CD4-positive, alpha-beta T cell treated with Interleukin-2 at 100 ng/mL for 4 hours (primary cell): Measurements from ENCODE around the gene RPL10.
A peak's percentile ranks its signal among the peaks of the same experiment; 100 is the strongest.

Experiments used
- DNase-seq: peaks from one replicate; pipeline ENCODE4 v3.0.0-alpha.2; 2020; ENCODE audit warnings: low spot score

The RPL10 gene

DNA sequence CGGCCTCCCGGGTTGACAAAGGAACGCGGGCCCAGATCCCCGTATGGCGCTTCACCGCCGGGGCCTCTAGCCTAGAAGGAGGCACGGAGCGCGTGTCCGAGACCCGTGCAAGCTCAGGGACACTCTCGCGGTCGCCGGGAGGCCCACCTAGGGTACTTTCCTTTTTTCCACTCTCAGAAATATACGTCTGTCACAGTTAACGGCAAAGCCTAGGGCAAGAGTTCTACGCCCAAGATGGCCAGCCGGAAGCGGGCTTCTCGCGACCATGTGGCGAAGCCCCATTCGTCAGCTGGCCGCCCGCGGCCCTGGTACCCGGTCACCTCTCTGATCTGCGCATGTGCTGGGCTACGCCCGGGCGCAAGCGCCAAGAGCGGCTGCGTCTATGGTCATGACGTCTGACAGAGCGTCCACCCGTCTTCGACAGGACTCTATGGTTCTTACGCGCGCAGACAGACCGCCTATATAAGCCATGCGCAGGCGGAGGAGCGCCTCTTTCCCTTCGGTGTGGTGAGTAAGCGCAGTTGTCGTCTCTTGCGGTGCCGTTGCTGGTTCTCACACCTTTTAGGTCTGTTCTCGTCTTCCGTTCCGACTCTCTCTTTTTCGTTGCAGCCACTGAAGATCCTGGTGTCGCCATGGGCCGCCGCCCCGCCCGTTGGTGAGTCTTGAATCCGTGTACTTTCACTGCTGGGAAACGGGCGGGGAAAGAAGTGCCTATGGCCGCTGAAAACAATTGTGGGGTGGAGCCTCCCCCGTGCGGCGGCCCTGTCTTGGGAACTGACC is at the start of gene RPL10:
Gene RPL10 (plus strand): TSS at position 490 of the 780 bp plus-strand sequence. CDS start 143 bp downstream, at position 633.
- peak; percentile 95 for DNase-seq

GRCh38 chrX:154348646-154349358 is 49.4 kb upstream of the RPL10 start:
- no peak for DNase-seq

GRCh38 chrX:154349359-154349935 is 48.7 kb upstream of the RPL10 start:
- DNase-seq = no peak

- no peak for DNase-seq
Measured at GRCh38 chrX:154349979-154350378, 48.2 kb upstream of the RPL10 start.

DNA sequence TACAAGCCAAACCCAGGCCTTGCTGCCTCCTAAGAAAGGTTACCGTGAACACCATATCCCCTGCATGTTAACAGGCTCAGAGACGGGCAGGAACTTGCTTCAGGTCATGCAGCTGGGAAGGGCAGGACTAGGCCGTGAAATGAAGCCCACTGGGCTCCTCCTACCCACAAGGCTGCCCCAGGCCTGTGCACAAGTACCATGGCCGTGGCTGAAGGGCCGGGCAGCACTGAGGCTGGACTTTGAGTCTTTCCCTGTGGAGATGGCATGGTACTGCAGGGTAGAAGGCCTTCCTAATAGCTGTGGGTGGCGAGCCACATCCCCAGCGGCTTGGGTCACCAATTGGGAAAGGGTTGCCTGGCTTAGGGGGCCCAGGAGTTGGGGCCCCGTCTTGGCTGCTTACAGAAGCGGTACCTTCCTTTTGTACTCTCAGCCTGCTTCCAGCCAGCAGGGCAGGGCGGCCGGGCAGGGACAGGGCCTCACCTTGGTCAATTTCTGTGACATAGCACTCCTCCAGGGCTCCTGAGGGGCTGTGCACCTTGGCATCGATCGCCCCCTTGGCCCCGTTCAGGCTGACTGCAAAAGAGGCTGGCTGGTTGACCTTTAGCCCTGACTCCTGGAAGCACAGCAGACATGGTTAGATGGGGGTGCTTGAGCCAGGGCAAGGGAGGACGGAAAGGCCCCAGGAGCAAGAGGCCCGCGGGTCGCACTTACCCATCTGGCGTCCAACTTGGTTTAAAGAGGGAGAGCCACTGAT is 47.6 kb upstream of the RPL10 start:
- DNase-seq = no peak

GRCh38 chrX:154351183-154352011 is 46.8 kb upstream of the RPL10 start:
- DNase-seq = peak; percentile 62

DNA sequence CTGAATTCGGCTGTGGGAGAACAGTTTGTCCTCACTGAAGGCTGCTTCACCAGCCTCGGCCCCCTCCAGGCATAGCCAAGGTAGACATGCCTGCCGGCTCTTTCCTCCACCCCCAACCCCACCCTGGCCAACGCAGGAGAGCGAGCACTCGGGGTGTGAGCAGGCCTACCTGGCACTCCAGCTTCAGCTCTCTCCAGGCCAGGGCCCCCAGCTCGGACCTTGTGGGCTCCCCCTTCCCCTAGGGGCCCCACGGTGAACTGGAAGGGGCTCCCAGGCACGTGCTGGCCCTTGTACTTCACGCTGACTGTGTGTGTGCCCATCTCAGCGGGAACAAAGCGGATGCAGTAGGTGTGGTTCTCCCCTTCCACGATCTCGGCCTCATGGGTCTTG is 46.2 kb upstream of the RPL10 start:
- no peak for DNase-seq

- DNase-seq = no peak
Measured at GRCh38 chrX:154352466-154352865, 45.7 kb upstream of the RPL10 start.

DNA sequence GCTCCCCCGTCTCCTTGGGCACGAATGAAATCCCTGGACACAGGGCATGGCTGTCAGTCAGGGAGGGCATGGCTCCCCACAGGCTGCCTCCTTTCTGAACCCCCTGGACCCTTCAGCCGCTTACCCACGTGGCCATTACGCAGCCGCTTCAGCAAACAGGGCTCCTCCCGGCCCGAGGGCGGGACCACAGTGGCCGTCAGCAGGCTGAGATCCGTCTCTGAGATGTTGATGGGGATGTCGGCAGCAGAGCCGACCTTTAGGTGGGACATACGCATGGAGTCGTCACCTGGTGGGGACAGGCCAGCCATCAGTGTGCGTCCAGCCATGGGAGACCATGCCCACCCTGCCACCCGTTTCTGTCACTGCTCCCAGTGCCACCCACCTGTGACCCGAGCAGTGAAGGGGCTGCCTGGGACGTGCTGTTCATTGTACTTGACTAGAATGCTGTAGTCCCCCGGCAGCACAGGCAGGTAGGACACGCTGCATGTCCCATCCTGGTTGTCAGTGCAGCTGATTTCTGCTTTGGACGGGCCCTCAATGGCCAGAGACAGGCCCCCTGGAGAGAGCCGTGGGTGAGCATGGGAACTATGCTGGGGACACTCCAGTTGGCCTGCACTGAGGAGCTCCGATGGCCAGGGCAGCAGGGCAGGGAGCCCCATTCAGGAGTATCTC is 44.9 kb upstream of the RPL10 start:
- DNase-seq = no peak

- DNase-seq = no peak
Measured at GRCh38 chrX:154354013-154354412, 44.2 kb upstream of the RPL10 start.

DNA sequence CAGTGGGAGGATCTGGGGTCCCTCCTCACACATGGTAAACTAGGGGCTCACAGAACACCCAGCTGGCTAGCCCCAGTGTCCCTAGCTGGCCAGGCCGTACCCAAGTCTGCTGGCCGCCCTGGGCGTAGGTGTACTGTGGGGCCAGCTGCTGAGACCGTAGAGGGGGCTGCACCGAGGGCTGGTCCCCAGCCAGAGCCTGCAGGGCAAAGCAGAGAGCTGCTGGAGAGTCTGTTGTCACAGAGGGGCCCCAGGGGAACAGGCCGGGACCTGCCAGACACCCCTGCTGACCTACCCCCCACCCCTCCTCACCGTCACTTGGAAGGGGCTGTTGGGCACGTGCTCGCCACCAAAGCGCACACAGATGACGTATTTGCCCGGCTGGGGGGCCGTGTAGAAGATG is 43.7 kb upstream of the RPL10 start:
- no peak for DNase-seq

GRCh38 chrX:154355094-154355775 is 42.9 kb upstream of the RPL10 start:
- DNase-seq = no peak

- DNase-seq = no peak
Measured at GRCh38 chrX:154355776-154356140, 42.4 kb upstream of the RPL10 start.

- DNase-seq = no peak
Measured at GRCh38 chrX:154356596-154356995, 41.6 kb upstream of the RPL10 start.

DNA sequence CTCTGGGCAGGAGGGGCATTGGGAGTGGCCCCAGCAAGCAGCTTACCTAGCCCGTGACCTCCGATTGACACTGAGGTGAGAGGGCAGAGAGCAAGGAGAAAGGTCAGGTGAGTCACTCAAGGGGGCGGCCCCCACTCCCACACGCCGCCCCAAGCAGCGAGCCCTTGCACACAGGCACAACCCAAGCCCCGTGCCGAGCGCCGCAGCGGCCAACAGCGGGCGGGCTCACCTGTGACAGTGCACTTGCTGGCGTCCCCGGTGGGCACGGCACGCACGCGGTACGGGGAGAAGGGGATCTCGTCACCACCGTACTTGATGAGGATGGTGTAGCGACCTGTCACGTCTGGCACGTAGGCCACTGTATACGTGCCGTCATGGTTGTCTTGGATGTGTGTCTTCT is 41.0 kb upstream of the RPL10 start:
- no peak for DNase-seq

DNA sequence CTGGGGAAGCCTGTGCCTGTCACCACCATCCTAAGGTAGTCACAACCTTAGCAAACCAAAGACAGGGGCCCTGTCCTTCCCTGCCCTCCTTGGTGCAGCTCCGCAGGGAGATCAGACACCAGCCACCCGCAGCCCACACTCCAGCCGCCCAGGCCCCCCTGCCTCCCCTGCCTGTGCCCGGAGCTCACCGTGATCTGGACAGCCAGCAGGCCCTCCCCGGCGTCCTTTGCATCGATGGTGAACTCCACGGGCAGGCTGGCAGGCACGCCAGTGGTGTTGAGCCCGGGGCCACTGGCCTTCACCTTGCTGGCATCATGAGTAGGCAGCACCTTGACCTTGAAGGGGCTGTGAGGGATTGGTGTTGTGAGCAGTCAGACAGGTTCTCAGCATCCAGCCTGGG is 40.2 kb upstream of the RPL10 start:
- no peak for DNase-seq

DNA sequence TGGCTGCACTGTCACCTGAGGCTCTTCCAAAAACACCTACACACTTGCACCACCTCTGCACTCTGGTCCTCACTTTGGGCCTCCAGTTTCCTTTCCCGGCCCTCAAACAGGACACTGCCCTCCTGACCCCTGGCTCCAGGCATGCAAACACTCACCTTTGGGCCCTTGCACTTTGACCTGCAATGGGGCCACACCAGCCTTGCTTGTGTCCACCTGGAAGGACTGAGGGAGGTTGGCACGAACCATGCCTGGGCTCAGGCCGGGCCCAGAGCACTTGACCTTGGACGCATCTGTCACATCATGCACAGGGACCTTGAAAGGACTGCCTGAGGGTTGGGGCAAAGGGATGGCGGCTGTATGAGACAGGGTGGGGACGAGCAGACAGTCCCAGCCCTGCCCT is 39.3 kb upstream of the RPL10 start:
- no peak for DNase-seq

GRCh38 chrX:154359362-154360154 is 38.6 kb upstream of the RPL10 start:
- no peak for DNase-seq

DNA sequence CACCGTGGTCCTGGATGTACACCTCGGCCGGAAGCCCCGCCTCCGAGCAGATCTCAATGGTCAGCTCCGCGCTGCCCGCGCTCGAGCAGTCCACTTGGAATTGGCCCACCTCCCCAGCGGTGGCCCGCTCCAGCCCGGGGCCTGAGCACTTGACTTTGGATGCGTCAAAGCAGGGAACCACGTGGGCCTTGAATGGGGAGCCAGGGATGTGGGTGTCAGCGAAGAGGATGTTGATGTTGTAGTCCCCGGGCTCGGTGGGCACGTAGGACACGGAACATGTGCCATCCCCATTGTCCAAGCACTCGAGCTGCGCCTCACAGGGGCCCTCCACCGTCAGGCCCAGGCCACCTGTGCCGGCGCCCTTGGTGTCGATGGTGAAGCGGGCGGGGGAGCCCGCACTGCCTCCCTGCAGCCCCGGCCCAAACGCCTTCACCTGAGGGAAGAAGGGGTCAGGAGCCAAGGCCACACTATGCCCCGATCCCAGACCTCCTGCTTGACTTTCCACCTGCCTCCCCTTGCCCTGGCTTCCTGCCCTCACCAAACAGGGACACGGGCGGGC is 37.9 kb upstream of the RPL10 start:
- DNase-seq = no peak
